Measurements from ENCODE around the gene ZBTB8OS. TPM values are rescaled to one million over a fixed set of nuclear protein-coding genes. Genes with fewer than 3 reads are reported as not detected.
"Not testable (repeated sequence)": the region's sequence is repeated elsewhere in the genome, so short reads cannot be mapped to it uniquely, and the experiment has no call there.

The ZBTB8OS gene
- total RNA-seq, 2 donors from 2014 or later: 42.4 to 45.7 TPM

DNA sequence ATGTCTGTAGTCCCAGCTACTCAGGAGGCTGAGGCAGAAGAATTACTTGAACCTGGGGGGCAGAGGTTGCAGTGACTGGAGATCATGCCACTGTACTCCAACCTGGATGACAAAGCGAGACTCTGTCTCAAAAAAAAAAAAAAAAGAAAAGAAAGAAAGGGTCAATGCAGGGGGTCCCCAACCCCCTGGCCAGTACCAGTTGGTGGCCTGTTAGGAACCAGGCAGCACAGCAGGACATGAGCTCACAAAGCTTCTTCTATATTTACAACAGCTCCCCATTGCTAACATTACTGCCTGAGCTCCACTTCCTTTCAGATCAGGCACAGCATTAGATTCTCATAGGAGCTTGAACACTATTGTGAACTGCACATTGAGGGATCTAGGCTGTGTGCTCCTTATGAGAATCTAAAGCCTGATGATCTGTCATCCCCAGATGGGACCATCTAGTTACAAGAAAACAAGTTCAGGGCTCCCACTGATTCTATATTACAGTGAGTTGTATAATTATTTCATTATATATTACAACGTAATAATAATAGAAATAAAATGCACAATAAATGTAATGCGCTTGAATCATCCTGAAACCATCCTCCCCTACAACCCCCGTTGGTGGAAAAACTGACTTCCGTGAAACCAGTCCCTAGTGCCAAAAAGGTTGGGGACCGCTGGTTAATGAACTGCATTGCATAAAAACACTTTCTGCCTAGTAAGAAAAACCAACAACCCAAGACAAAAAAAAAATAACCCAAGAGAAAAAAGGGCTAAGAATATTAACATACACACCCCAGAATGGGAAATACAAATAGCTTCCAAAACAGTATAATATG, 2.8 kb downstream of the ZBTB8OS start:
- Histone ChIP-seq H3K4me3 (no peak overlapping the region), H3K9me3 (no peaks in the 10 kb centered on the region), H3K27me3 (no peaks in the 10 kb centered on the region), H3K27ac (no peak overlapping the region), H3K4me1 (peaks cover 13% of the 10 kb centered on the region), H3K36me3 (no peaks in the 10 kb centered on the region), H3K9ac (ENCODE audit: low read depth in 2 of 2, low read length in 2 of 2) (no peak overlapping the region)
- intact Hi-C loops (cut with DNase I): no loop called here
- TF ChIP-seq, protein P1, sequence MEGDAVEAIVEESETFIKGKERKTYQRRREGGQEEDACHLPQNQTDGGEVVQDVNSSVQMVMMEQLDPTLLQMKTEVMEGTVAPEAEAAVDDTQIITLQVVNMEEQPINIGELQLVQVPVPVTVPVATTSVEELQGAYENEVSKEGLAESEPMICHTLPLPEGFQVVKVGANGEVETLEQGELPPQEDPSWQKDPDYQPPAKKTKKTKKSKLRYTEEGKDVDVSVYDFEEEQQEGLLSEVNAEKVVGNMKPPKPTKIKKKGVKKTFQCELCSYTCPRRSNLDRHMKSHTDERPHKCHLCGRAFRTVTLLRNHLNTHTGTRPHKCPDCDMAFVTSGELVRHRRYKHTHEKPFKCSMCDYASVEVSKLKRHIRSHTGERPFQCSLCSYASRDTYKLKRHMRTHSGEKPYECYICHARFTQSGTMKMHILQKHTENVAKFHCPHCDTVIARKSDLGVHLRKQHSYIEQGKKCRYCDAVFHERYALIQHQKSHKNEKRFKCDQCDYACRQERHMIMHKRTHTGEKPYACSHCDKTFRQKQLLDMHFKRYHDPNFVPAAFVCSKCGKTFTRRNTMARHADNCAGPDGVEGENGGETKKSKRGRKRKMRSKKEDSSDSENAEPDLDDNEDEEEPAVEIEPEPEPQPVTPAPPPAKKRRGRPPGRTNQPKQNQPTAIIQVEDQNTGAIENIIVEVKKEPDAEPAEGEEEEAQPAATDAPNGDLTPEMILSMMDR (IDR thresholded peaks at IDR 0.05): no peak
- no peak for DNase-seq

DNA sequence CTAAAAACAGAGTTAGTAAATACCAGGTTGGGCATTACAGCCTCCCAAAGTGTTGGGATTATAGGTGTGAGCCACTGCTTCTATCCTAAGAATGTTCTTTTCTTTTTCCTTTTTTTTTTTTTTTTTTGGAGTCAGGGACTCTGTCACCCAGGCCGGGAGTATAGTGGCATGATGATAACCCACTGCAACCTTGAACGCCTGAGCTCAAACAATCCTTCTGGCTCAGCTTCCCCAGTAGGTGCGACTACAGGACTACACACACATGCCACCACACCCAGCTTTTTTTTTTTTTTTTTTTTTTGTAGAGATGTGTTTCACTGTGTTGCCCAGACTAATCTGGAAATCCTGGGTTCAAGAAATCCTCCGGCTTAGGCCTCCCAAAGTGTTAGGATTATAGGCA, 5.9 kb downstream of the ZBTB8OS start:
- TF ChIP-seq, protein P1 (IDR thresholded peaks at IDR 0.05): no peak
- intact Hi-C loops (cut with DNase I): no loop called here
- H3K27ac ChIP-seq: no peak overlapping the region
- H3K4me1 ChIP-seq: peaks cover 5% of the 10 kb centered on the region
- H3K36me3 ChIP-seq: no peaks in the 10 kb centered on the region
- DNase-seq: no peak
- H3K4me3 ChIP-seq: no peak overlapping the region
- H3K9ac ChIP-seq (ENCODE audit: low read depth in 2 of 2, low read length in 2 of 2): no peak overlapping the region
- no peaks in the 10 kb centered on the region for H3K9me3 ChIP-seq
- H3K27me3 ChIP-seq: no peaks in the 10 kb centered on the region

DNA sequence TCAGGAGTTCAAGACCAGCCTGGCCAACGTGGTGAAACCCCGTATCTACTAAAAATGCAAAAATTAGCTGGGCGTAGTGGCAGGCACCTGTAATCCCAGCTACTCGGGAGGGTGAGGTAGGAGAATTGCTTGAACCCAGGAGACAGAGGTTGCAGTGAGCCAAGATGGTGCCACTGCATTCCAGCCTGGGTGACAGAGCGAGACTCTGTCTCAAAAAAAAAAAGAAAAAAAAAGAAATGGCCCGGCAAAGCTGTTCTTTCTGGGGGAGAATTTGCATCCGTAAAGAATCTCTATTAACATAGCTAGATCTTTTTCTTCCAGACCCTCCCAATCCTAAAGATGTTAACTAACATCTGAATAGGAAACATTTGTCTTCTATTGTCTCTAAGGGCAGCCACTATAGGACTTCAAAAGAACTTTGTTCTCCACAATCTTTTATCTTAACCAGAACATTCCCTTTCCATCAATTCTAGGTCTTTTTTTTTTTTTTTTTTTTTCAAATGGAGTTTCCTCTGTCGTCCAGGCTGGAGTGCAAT, 8.0 kb downstream of the ZBTB8OS start:
- H3K36me3 ChIP-seq; H3K9me3 ChIP-seq; H3K4me3 ChIP-seq; H3K9ac ChIP-seq (ENCODE audit: low read depth in 2 of 2, low read length in 2 of 2); DNase-seq; intact Hi-C loops (cut with DNase I); H3K27ac ChIP-seq; H3K4me1 ChIP-seq; H3K27me3 ChIP-seq: not testable (repeated sequence)

DNA sequence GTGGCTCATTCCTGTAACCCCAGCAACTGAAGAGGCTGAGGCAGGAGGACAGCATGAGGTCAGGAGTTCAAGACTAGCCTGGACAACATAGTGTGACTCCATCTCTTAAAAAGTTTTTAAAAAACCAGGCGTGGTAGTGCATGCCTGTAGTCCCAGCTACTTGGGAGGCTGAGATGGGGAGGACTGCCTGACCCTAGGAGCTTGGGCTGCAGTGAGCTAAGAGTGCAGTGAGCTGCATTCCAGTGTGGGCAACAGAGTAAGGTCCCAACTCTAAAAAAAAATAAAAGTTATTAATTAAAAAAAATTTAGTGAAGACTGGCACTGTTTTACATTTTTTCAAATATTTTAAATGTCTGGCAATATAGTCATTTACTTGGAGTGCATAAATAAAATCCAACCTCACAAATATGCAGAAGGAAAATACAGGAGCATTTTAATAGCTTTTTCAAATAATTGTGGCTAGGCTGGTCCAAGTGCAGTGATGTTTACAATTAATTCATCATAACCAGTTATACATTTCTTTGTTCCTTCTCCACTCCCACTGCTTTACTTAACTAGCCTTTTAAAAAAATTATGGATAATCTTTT, 10.8 kb downstream of the ZBTB8OS start:
- intact Hi-C loops (cut with DNase I): no loop called here
- no peaks in the 10 kb centered on the region for H3K4me1 ChIP-seq
- TF ChIP-seq, protein P1 (IDR thresholded peaks at IDR 0.05): no peak

DNA sequence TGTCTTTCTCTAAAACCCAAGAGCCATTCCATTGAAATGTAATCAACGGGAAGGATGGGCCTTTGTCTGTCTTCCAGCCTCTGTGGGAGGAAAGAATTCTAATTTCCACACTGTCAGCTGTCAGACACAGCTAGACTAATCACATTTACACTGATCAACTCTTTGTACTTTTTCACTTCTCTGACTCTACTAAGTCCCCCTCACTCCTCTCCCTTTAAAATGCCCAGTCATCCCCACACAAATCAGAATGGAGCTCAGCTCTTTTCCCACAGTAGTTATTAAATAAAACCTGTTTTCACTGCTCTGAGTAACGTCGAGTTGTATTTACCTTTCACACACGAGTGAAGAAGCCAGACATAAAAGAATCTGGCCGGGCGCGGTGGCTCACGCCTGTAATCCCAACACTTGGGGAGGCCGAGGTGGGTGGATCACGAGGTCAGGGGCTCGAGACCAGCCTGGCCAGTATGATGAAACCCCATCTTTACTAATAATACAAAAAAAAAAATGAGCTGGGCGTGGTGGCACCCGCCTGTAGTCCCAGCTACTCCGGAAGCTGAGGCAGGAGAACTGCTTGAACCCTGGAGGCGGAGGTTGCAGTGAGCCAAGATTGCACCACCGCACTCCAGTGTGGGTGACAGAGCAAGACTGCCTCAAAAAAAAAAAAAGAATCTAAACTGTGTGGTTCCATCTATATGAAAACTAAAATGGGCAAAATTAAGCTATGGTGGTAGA, 13.3 kb downstream of the ZBTB8OS start:
- Histone ChIP-seq H3K4me3 (no peak overlapping the region), H3K27me3 (no peaks in the 10 kb centered on the region), H3K4me1 (no peaks in the 10 kb centered on the region), H3K27ac (no peak overlapping the region), H3K9me3 (no peaks in the 10 kb centered on the region), H3K9ac (ENCODE audit: low read depth in 2 of 2, low read length in 2 of 2) (no peak overlapping the region), H3K36me3 (no peaks in the 10 kb centered on the region)
- DNase-seq: no peak
- TF ChIP-seq, protein P1 (IDR thresholded peaks at IDR 0.05): no peak
- intact Hi-C loops (cut with DNase I): no loop called here

More for the DNA sequence above, 10.8 kb downstream of the ZBTB8OS start:
- H3K9ac ChIP-seq (ENCODE audit: low read depth in 2 of 2, low read length in 2 of 2): no peak overlapping the region
- no peak overlapping the region for H3K4me3 ChIP-seq
- H3K27me3 ChIP-seq: no peaks in the 10 kb centered on the region
- no peaks in the 10 kb centered on the region for H3K36me3 ChIP-seq
- no peaks in the 10 kb centered on the region for H3K9me3 ChIP-seq
- no peak overlapping the region for H3K27ac ChIP-seq
- DNase-seq: no peak

All from colonic mucosa (tissue), 4 donors.